HG02798 (cell line): ENCODE measurements around the gene SEMA4D.
A peak's percentile ranks its signal among the peaks of the same experiment; 100 is the strongest.

Experiments
- ATAC-seq: cut with Tn5 transposase; IDR thresholded peaks from one replicate; pipeline ENCODE4 v1.9.1; 2021; ENCODE audit warnings: mild to moderate bottlenecking; ENCODE audit not compliant: unreplicated experiment, poor library complexity

Gene SEMA4D

DNA sequence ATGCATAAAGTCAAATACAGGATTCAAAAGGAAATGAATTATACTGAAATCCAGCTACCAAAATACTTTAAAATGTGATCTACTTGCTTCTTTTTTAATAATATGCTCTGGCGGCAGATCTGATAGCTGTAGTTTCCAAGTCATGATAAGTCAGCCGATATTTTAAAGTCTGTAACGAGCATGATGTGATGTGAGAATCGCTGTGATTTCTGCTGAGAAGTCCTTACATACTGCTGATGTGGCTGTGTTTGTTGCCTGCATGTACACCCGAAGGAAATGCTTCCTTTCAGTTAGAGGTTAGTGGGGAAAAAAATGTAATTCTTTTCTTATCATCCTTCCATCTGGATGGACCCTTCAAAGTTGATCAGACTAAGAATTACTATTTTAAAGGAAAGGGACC lies 4.8 kb upstream of the SEMA4D start:
- ATAC-seq: no peak

GRCh38 chr9:89502038-89502601 lies 4.2 kb upstream of the SEMA4D start:
- ATAC-seq: no peak

DNA sequence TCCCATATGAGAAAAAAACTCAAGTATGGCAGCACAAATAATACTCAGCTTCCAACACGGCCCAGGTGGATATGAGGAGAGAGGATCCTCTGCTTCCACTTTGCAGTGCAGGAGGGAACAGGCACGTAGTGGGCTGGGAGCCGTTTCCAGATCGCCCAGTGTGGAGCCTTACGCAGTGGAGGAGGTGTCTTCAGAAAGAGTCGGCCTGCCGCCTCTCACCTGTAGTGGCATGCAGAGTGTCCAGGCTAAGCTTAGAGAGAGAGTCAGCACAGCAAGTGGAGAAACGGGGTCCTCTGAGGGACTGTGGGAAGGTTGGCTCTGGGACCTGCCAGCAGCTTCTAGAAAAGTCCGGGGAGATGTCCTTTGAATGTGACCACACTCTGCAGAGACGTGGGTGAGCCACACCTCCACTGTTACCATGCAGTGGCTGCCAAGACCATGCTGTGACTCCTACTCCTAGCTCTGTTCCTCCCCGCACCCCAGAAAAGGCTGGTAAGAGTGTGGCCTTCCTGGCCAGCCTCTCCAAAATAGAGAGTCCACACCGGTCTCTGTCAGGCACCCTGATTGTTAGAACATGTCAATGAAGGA lies 3.5 kb upstream of the SEMA4D start:
- no peak for ATAC-seq

DNA sequence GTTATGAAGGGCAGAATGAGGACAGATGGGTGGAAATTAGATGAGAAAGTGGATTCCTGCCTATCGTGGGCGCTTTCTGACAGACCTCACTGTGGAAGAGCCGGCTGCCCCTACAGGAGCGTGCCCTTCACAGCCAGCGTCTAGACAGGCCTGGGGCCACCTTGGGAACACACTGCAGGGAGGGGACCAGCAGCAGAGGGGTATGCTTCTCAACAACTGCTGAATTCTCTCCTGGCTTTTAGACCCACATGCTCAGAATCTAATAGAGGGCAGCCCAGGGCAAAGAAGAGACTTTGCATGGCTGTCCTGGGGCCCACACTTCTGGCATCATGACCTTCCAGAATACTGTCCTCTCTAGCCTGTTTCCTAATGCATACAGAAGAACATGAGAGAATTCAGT lies 2.1 kb upstream of the SEMA4D start:
- ATAC-seq: no peak

DNA sequence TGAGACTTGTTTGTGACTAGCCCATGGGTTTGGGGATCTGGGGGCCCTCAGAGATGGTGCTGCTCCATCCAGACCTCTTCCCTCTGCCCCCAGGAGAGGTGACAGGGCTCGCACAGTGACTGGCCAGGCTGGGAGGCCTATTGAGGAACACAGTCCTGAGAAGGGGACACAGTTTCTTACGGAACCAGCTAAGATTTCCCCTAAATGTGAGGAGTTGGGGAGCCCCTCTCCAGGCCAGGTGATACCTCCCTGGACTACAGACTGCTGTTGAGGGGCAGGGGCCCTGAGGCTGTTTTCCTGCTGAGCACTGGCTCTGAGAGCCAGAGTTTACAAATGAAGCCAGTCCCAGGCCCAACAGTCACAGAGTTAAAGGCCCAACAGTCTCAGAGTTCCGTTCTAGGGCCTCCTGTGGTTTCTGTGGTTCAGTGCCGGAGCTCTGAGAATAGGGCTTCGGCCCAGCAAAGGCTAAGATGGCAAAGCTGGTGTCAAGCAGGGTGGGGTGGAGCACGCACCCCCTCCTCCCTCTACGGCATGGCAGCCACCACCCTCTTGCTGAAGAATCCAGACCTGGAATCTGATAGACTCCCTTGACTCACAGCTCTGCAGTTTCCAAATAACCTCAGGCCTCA lies 1.1 kb upstream of the SEMA4D start:
- peak; percentile 32 for ATAC-seq

GRCh38 chr9:89497257-89497963 lies 503 bp downstream of the SEMA4D start:
- peak; percentile 55 for ATAC-seq

GRCh38 chr9:89496645-89497256 lies 1.2 kb downstream of the SEMA4D start:
- ATAC-seq: no peak

GRCh38 chr9:89495824-89496560 lies 1.9 kb downstream of the SEMA4D start:
- ATAC-seq: no peak

GRCh38 chr9:89494199-89494598 lies 3.7 kb downstream of the SEMA4D start:
- no peak for ATAC-seq

- ATAC-seq: no peak
Observed at GRCh38 chr9:89493671-89494070, 4.2 kb downstream of the SEMA4D start.

- no peak for ATAC-seq
Observed at GRCh38 chr9:89493181-89493580, 4.7 kb downstream of the SEMA4D start.

- ATAC-seq: no peak
Observed at GRCh38 chr9:89492586-89492985, 5.3 kb downstream of the SEMA4D start.

DNA sequence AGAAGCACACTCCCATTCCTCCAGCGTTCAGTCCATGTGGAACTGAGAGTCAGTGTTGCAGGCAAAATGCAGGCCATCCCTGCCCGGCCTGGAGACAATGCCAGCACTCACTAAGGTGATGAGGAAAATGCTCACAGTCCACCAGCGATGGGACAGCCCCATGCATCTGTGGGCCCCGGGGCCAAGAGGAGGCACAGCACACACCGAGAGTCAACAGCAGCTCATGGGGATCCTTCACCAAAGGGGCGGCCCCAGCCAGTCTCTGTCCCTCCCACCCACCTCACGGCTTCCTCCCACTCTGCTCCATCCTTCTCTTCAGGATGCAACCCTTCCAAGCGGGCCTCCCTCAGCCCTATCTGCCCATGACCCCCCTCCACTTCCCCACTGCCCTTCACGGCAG lies 6.2 kb downstream of the SEMA4D start:
- ATAC-seq: no peak

- peak; percentile 40 for ATAC-seq
Observed at GRCh38 chr9:89489548-89490530, 8.1 kb downstream of the SEMA4D start.

GRCh38 chr9:89488936-89489335 lies 9.0 kb downstream of the SEMA4D start:
- no peak for ATAC-seq

- no peak for ATAC-seq
Observed at GRCh38 chr9:89488131-89488530, 9.8 kb downstream of the SEMA4D start.

GRCh38 chr9:89486681-89487080 lies 11.2 kb downstream of the SEMA4D start:
- ATAC-seq: no peak

- ATAC-seq: peak; percentile 29
Observed at GRCh38 chr9:89484475-89485404, 13.2 kb downstream of the SEMA4D start.
